Testis (tissue), 3 donors: ENCODE measurements around the gene RNF38. TPM values are rescaled to one million over a fixed set of nuclear protein-coding genes. Genes with fewer than 3 reads are reported as not detected.
"Not testable (repeated sequence)": the region's sequence is repeated elsewhere in the genome, so short reads cannot be mapped to it uniquely, and the experiment has no call there.

Source experiments
- DNase-seq: peaks from one replicate; pipeline ENCODE4 v3.0.0-alpha.2; 2019
- H3K27ac ChIP-seq, 2 donors: fragments of 200-600 bp; sonication (generic); one replicate each; pipeline ENCODE4 v1.5.1; 2019
- H3K27me3 ChIP-seq: fragments of 200-600 bp; sonication (generic); one replicate; pipeline ENCODE4 v1.5.1; 2019
- H3K36me3 ChIP-seq: fragments of 200-600 bp; sonication (generic); one replicate; pipeline ENCODE4 v1.5.1; 2017; ENCODE audit warnings: low read depth; ENCODE audit errors: missing control alignments
- H3K4me1 ChIP-seq: fragments of 200-600 bp; sonication (generic); one replicate; pipeline ENCODE4 v1.5.1; 2019
- H3K4me3 ChIP-seq, 2 donors: fragments of 200-600 bp; sonication (generic); one replicate each; pipeline ENCODE4 v1.5.1; 2017 to 2019
- H3K9me3 ChIP-seq: fragments of 200-600 bp; sonication (generic); one replicate; pipeline ENCODE4 v1.5.1; 2017
- POLR2A ChIP-seq: fragments of 450-650 bp; IDR thresholded peaks from one replicate; pipeline ENCODE4 v1.6.1; 2017; ENCODE audit warnings: antibody characterized with exemption, mild to moderate bottlenecking, moderate library complexity
- WGBS, 2 donors: methylation state at CpG; one replicate each; pipeline ENCODE4 v1.1.5; 2018; 5-methylcytosine and 5-hydroxymethylcytosine counted together
- intact Hi-C: fragments of 100-400 bp; cut with DNase I; formaldehyde crosslinking; loops from one replicate; pipeline ENCODE4 v1.15.1; 2023; ENCODE audit warnings: low total_unique reads
- polyA plus RNA-seq: library from polyadenylated mRNA; stranded (reverse); fragments of 350-450 nt; fragmentation: Illumina TruSeq; extraction: RNeasy Lipid Tissue Mini Kit (QIAGEN cat#74804); gene quantifications from one replicate; pipeline ENCODE4 v1.2.3, GENCODE V29; 2014; ENCODE audit warnings: low read depth, low replicate concordance; ENCODE audit not compliant: insufficient read depth
- total RNA-seq, 2 donors: library from RNA; depleted of rRNA; stranded (reverse); fragments of >200 nt; gene quantifications; one replicate each; pipeline ENCODE4 v1.2.3, GENCODE V29; 2016
- TF ChIP-seq, protein P1 (sequence below), 3 experiments: fragments of 450-650 bp in 2 of 3; fragments of 200-600 bp in 1 of 3; sonication (generic) in 1 of 3; IDR thresholded peaks; one replicate each; pipeline ENCODE4 v1.5.1; 2016 to 2019; ENCODE audit warnings: antibody characterized with exemption in 3 of 3, mild to moderate bottlenecking in 2 of 3, moderate library complexity in 1 of 3

RNF38 gene
- total and polyA plus RNA-seq, 3 donors from 2014 or later, result 116 to 197 (median 117) TPM

DNA sequence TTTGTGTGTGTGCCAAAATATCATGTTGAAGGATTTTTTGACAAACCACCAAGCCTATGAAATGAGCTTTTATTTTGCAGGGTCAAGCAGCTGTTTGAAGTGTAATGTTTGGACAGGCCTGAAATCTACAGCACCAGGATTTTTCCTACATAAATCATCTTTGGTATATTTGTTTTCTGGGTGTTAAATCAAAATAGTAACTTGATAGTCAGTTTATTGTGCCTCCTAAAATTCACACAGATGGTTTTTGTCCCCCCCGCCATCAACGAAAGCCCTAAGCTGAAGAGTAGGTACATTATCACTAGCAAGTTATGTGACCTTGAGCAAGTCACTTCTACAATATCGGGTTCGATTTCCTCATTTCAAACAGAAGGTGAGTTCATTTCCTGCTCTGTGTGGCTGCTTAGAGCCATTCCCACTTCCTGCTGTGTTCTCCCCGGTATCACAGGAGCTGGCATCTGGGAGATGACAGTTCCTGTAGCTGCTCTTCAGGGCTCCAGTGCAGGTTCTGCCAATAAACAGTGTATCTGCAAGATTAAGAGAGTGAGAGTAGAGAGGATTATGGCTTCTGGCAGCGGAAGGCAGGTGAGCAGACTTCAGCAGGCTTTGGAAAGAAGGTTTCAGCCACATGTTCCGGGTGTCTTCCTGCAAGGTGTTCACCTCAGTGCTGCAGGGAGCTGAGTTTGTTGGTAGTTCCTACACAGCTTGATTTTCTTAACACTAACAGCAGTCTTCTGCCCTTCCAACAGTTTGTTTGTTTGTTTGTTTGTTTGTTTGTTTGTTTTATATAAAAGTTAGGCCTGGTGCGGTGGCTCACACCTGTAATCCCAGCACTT is 93.4 kb downstream of the RNF38 start:
- no peak for DNase-seq
- Histone ChIP-seq H3K27ac (peak overlapping the region in 1 of 2 donors; percentile 41), H3K9me3 (no peaks in the 10 kb centered on the region), H3K4me1 (peaks cover 9% of the 10 kb centered on the region), H3K4me3 (no peak overlapping the region), H3K27me3 (no peaks in the 10 kb centered on the region), H3K36me3 (no peaks in the 10 kb centered on the region)
- TF ChIP-seq, protein P1, sequence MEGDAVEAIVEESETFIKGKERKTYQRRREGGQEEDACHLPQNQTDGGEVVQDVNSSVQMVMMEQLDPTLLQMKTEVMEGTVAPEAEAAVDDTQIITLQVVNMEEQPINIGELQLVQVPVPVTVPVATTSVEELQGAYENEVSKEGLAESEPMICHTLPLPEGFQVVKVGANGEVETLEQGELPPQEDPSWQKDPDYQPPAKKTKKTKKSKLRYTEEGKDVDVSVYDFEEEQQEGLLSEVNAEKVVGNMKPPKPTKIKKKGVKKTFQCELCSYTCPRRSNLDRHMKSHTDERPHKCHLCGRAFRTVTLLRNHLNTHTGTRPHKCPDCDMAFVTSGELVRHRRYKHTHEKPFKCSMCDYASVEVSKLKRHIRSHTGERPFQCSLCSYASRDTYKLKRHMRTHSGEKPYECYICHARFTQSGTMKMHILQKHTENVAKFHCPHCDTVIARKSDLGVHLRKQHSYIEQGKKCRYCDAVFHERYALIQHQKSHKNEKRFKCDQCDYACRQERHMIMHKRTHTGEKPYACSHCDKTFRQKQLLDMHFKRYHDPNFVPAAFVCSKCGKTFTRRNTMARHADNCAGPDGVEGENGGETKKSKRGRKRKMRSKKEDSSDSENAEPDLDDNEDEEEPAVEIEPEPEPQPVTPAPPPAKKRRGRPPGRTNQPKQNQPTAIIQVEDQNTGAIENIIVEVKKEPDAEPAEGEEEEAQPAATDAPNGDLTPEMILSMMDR (IDR thresholded peaks at IDR 0.05), result no peak
- TF ChIP-seq POLR2A, result no peak
- WGBS, 2 donors, result 64 to 70% methylated on average over 8 of the region's 8 CpGs
- intact Hi-C loops, result no loop called here

DNA sequence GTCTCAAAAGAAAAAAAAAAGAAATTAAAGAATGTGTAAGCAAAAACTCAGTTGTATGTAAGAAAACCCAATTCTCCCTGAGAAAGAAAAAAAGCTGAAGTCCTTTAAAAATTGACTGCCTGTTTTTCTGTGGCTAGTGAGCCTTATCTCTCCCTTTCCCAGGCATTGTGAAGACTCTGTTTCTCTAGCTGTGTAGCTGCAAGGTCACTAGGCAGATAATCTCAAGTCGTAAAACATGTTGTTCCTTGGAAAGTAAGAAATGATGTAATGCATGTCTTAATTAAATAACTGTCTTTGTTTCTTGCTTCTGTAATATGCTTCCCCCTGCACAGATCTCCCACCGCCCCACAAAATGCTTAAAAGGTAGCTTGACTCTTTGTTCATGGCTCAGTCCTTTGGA is 95.7 kb downstream of the RNF38 start:
- 56 to 58% methylated on average over 2 of the region's 2 CpGs for WGBS, 2 donors
- H3K36me3 ChIP-seq, H3K9me3 ChIP-seq, intact Hi-C loops, H3K4me3 ChIP-seq, H3K27me3 ChIP-seq, H3K4me1 ChIP-seq: not testable (repeated sequence)
- peak overlapping the region; percentile 68 for H3K27ac ChIP-seq
- peak; percentile 35 for DNase-seq

DNA sequence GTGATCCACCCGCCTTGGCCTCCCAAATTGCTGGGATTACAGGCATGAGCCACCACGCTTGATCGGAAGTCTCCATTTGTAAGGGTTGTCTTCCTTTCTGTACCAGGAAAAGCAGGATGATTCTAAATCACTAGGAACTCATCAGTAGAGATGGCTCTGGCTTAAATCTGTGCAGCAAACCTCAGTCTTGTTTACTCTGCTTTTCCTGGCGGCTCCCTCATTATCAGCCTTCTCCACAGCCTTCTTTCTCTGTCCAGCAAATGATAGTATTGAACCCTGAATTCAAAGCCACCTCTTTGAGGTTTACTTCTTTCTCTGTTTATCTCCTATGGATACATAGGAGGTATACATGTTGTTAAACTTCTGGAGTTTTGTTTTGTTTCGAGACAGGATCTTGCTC is 98.8 kb downstream of the RNF38 start:
- Histone ChIP-seq H3K36me3 (no peaks in the 10 kb centered on the region), H3K4me1 (peaks cover 4% of the 10 kb centered on the region), H3K27me3 (no peaks in the 10 kb centered on the region), H3K27ac (no peak overlapping the region), H3K9me3 (no peaks in the 10 kb centered on the region), H3K4me3 (no peak overlapping the region)
- DNase-seq, result no peak
- TF ChIP-seq, protein P1 (IDR thresholded peaks at IDR 0.05), result no peak
- TF ChIP-seq POLR2A, result no peak
- WGBS, 2 donors, result 71 to 88% methylated on average over 5 of the region's 5 CpGs
- intact Hi-C loops, result no loop called here

DNA sequence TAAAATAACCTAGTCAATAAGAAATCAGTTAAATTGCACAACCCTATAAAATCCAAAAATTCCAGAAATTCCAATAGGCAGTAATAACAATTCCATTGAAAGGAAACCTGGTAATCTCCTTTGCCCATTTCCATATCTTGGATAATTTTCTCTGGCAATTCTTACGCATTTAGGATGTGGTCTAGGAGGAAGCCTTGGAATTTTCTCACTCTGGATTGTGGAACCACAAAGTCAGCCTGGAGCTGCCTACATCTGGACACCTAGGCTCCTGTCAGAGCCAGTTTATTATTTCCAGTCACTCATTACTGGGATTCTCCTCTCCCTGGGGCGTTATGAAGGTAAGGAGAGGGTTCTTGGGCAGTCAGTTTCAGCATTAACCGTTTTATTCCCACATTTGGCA is 101.5 kb downstream of the RNF38 start:
- H3K4me1 ChIP-seq, result no peaks in the 10 kb centered on the region
- intact Hi-C loops, result no loop called here
- H3K36me3 ChIP-seq, result no peaks in the 10 kb centered on the region
- no peak for DNase-seq
- H3K4me3 ChIP-seq, result no peak overlapping the region
- TF ChIP-seq, protein P1 (IDR thresholded peaks at IDR 0.05), result no peak
- TF ChIP-seq POLR2A, result no peak
- no peak overlapping the region for H3K27ac ChIP-seq
- 67 to 73% methylated on average over 3 of the region's 3 CpGs for WGBS, 2 donors
- no peaks in the 10 kb centered on the region for H3K27me3 ChIP-seq
- no peaks in the 10 kb centered on the region for H3K9me3 ChIP-seq

DNA sequence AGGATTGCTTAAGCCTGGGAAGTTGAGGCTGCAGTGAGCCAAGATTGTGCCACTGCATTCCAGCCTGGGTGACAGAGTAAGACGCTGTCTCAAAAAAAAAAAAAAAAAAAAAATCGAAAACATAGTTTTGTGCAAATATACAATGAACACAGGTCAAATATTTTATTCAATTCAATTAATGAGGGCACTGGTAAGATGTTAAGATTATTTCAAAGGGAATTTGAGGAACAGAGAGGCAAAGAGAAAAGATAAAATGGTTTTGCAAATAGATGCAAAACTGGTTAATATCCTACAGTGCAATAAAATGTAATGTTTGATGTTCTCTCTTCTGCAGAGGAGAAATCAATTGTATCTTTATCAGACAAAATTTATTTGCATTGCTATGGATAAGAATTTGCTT is 102.3 kb downstream of the RNF38 start:
- H3K4me1 ChIP-seq, result no peaks in the 10 kb centered on the region
- no peaks in the 10 kb centered on the region for H3K36me3 ChIP-seq
- no peak overlapping the region for H3K4me3 ChIP-seq
- no peak for DNase-seq
- intact Hi-C loops, result no loop called here
- no peaks in the 10 kb centered on the region for H3K9me3 ChIP-seq
- no peak overlapping the region for H3K27ac ChIP-seq
- TF ChIP-seq, protein P1 (IDR thresholded peaks at IDR 0.05), result no peak
- TF ChIP-seq POLR2A, result no peak
- H3K27me3 ChIP-seq, result no peaks in the 10 kb centered on the region
- WGBS, 2 donors, result 94 to 95% methylated on average over 2 of the region's 2 CpGs

DNA sequence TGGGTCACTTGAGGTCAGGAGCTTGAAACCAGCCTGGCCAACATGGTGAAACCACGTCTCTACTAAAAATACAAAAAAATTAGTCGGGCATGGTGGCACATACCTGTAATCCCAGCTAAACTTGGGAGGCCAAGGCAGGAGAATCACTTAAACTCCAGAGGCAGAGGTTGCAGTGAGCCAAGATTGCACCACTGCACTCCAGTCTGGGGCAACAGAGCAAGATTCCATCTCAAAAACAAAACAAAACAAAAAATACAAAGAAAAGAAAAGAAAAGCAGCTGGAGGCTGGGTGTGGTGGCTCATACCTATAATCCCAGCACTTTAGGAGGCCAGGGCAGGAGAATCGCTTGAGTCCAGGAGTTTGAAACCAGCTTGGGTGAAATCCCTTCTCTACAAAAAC is 105.1 kb downstream of the RNF38 start:
- intact Hi-C loops, H3K4me1 ChIP-seq, H3K27ac ChIP-seq, H3K27me3 ChIP-seq, DNase-seq, H3K36me3 ChIP-seq, H3K4me3 ChIP-seq, H3K9me3 ChIP-seq: not testable (repeated sequence)
- 95 to 100% methylated on average over 3 of the region's 3 CpGs for WGBS, 2 donors
